Mesothelial cell of epicardium (in vitro differentiated cells): ENCODE measurements around the gene PMM1. TPM values are rescaled to one million over a fixed set of nuclear protein-coding genes. Genes with fewer than 3 reads are reported as not detected.

ENCODE experiments used
- DNase-seq, 2 experiments: peaks; one replicate each; pipeline ENCODE4 v3.0.0; 2021; ENCODE audit warnings: low spot score in 2 of 2; ENCODE audit not compliant: unreplicated experiment in 2 of 2
- H3K27ac Mint-ChIP-seq: 2 replicates; pipeline ENCODE4 v1.8.0; 2021; ENCODE audit warnings: mixed read lengths
- H3K27me3 Mint-ChIP-seq: 2 replicates; pipeline ENCODE4 v1.8.0; 2021; ENCODE audit warnings: low read depth, mixed read lengths
- H3K36me3 Mint-ChIP-seq: 2 replicates; pipeline ENCODE4 v1.8.0; 2021; ENCODE audit warnings: mixed read lengths
- H3K4me1 Mint-ChIP-seq: 2 replicates; pipeline ENCODE4 v1.8.0; 2021; ENCODE audit warnings: mixed read lengths
- H3K4me3 Mint-ChIP-seq: 2 replicates; pipeline ENCODE4 v1.8.0; 2021; ENCODE audit warnings: mild to moderate bottlenecking, moderate library complexity, mixed read lengths
- H3K9me3 Mint-ChIP-seq: 2 replicates; pipeline ENCODE4 v1.8.0; 2021; ENCODE audit warnings: mixed read lengths
- total RNA-seq: library from RNA; stranded (reverse); gene quantifications from 3 replicates; pipeline ENCODE4 v1.2.1, GENCODE V29; 2021
- TF ChIP-seq, protein P1 (sequence below): fragments of 200-600 bp; sonication (generic); IDR thresholded peaks from one replicate; pipeline ENCODE4 v1.5.0; 2021; ENCODE audit warnings: antibody characterized with exemption; ENCODE audit not compliant: unreplicated experiment

PMM1 gene
- total RNA-seq, 1 donor from 2014 or later: 25.8 TPM

DNA sequence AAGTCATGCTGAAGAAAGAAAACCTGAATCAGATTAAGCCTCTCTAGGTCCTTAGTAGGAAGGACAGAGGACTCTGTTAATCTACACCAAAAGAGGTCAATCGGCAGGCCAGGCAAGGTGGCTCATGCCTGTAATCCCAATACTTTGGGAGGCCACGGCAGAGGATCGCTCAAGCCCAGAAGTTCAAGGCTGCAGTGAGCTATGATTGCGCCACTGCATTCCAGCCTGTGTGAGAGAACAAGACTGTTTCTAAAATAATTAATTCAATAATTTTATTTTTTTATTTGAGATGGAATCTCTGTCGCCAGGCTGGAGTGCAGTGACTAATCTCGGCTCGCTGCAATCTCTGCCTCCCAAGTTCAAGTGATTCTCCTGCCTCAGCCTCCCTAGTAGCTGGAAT is 35.9 kb upstream of the PMM1 start:
- DNase-seq: no peak
- H3K4me1 Mint-ChIP-seq: peaks cover 9% of the 10 kb centered on the region
- H3K27me3 Mint-ChIP-seq: no peaks in the 10 kb centered on the region
- TF ChIP-seq, protein P1, sequence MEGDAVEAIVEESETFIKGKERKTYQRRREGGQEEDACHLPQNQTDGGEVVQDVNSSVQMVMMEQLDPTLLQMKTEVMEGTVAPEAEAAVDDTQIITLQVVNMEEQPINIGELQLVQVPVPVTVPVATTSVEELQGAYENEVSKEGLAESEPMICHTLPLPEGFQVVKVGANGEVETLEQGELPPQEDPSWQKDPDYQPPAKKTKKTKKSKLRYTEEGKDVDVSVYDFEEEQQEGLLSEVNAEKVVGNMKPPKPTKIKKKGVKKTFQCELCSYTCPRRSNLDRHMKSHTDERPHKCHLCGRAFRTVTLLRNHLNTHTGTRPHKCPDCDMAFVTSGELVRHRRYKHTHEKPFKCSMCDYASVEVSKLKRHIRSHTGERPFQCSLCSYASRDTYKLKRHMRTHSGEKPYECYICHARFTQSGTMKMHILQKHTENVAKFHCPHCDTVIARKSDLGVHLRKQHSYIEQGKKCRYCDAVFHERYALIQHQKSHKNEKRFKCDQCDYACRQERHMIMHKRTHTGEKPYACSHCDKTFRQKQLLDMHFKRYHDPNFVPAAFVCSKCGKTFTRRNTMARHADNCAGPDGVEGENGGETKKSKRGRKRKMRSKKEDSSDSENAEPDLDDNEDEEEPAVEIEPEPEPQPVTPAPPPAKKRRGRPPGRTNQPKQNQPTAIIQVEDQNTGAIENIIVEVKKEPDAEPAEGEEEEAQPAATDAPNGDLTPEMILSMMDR: no peak
- H3K27ac Mint-ChIP-seq: no peak overlapping the region
- no peak overlapping the region for H3K4me3 Mint-ChIP-seq
- H3K9me3 Mint-ChIP-seq: peaks cover 9% of the 10 kb centered on the region
- H3K36me3 Mint-ChIP-seq: peaks cover 40% of the 10 kb centered on the region

DNA sequence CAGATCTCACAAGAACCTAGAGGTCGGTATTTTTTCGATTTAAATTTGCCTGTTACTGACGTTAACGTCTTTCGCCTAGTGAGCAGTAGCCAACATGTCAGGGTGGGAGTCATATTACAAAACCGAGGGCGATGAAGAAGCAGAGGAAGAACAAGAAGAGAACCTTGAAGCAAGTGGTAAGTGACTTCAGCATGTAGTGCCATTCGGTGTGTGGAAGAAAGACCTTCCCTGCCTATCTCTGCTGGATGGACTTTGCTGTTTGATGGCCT is 32.2 kb upstream of the PMM1 start:
- Mint-ChIP-seq H3K9me3 (no peaks in the 10 kb centered on the region), H3K4me3 (peak overlapping the region; percentile 93)
- no peak for DNase-seq

DNA sequence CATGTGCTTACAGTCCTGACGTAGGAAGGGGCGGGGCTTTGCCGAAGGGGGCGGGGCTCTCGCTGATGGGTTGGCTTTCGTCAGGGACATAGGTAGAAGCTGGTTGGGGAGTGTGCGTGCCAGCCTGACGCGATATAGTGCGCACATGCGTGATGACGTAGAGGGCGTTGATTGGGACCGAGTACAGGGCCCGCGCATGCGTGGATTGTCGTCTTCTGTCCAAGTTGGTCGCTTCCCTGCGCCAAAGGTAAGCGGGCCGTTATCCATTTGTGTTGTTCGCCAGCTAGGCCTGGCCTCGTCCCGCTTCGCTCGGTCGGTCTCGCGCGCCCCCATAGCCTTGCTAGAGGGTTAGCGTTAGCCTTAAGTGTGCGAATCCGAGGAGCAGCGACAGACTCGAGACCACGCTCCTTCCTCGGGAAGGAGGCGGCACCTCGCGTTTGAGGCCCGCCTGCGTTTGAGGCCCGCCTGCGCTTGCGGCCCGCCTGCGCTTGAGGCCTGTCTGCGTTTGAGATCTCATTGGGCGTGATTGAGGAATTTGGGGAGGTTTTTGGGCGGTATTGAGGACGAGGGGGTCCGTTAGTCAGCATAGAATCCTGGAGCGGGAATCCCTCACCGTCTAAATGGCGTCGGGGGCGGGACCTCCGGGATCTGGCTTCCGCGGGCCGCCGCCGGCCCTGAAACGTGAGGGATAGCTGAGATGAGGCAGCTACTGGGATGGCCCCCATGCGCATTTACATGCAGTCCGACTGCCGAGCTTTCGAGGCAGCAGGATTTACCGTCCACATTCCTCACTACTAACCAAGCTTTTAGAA is 31.7 kb upstream of the PMM1 start, which contains the start of gene XRCC6:
XRCC6 (plus strand) TSS at position 197 of the 812 bp plus-strand sequence. CDS start 710 bp downstream, outside the sequence.
- H3K27ac Mint-ChIP-seq: peak within 1 kb of the TSS; percentile 100
- no peaks in the 10 kb centered on the region for H3K27me3 Mint-ChIP-seq
- TF ChIP-seq, protein P1: no peak
- DNase-seq: peak; percentile 99 to 100
- peaks cover 25% of the 10 kb centered on the region for H3K4me1 Mint-ChIP-seq
- H3K9me3 Mint-ChIP-seq: no peaks in the 10 kb centered on the region
- H3K4me3 Mint-ChIP-seq: peak within 1 kb of the TSS; percentile 93
- H3K36me3 Mint-ChIP-seq: peaks cover 10% of the 10 kb centered on the region

More for the DNA sequence above, 32.2 kb upstream of the PMM1 start:
- TF ChIP-seq, protein P1: no peak
- Mint-ChIP-seq H3K4me1 (peaks cover 22% of the 10 kb centered on the region), H3K27ac (peak overlapping the region; percentile 100), H3K36me3 (peaks cover 11% of the 10 kb centered on the region), H3K27me3 (no peaks in the 10 kb centered on the region)

DNA sequence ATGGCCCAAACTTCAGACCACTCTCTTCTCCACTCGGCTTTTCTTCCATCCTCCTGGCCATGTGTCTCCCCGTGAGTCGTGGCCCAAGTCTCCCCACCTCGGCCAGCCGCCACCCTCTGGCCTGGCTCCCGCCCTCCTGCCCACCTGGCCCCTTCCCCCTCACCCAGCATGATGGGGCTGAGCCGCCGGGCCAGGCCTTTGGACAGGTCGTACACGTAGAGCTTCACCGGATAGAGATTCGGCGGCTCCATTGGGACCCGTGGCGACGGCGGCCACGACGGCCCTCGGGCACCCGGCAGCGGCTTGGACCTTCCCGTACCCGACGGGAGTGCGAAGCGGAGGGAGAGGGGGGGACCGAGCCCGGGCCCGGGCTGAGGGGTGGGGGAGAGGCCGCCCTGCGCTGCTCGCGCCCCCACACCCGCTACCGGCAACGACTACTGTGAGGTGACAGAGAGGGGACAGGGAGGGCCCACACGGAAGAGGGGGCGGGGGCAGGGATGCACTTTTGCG is 31.0 kb upstream of the PMM1 start, which contains the start of gene DESI1:
DESI1 (minus strand) TSS at position 455 of the 510 bp plus-strand sequence; CDS start at position 251, 204 bp downstream.
- Mint-ChIP-seq H3K27me3 (no peaks in the 10 kb centered on the region), H3K4me3 (peak within 1 kb of the TSS; percentile 93), H3K9me3 (no peaks in the 10 kb centered on the region), H3K36me3 (peaks cover 10% of the 10 kb centered on the region), H3K27ac (peak within 1 kb of the TSS; percentile 100), H3K4me1 (peaks cover 25% of the 10 kb centered on the region)
- TF ChIP-seq, protein P1: no peak
- no peak for DNase-seq

DNA sequence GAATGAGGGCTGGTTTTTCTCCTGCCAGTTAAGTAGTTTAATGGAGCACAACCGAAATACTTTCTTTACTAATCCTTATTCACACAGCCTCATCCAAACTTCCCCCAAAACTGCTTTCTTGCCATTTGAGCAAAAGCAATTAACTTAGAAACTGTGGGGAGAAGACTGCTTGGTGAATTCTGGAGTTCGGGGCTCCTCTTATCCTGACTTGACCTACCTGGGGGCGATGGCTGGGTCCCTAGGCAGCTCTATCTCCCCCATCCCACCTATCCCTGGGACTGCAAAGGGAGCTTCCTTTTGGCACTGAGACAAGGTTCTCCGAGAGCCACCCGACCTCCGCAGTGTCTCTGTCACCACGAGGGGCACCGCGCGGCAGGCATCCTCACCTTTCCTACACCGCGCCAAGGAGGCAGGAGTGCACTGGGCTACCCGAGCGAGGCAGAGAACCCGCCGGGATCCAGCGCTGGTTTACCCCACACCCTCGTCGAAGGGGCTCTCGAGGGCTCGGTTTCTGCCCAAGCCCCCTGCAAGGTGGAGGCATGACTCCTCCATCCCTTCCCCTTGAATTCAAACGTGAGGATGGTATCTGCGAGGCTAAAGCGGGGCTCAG is 30.4 kb upstream of the PMM1 start:
- Mint-ChIP-seq H3K27me3 (no peaks in the 10 kb centered on the region), H3K27ac (peak overlapping the region; percentile 100), H3K4me3 (peak overlapping the region; percentile 93), H3K9me3 (no peaks in the 10 kb centered on the region), H3K36me3 (peaks cover 6% of the 10 kb centered on the region), H3K4me1 (peaks cover 25% of the 10 kb centered on the region)
- DNase-seq: peak; percentile 25 to 58
- TF ChIP-seq, protein P1: no peak
